ENCODE measurements around the gene DHCR7. TPM values are rescaled to one million over a fixed set of nuclear protein-coding genes. Genes with fewer than 3 reads are reported as not detected.

Gene DHCR7
- total RNA-seq, 2 experiments from 2014 or later, result 72.8 to 73.7 TPM

DNA sequence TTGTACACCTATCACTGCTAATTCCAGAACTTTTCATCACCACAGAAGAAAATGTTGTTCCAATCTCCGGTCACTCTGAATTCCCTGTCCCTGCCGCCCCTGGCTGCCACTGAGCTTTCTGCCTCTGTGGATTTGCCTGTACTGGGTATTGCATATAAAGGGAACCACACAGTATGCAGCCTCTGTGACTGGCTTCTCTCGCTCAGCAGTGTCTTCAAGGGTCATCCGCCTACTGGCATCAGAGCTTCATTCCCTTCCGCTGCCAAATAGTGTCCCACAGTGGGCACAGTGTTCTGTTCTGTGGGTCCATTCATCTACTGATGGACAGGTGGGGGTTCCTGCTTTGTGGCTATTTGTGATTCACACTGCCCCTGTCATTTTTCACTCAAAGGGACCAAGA, 5.3 kb downstream of the DHCR7 start:
- ChIA-PET CTCF (no interaction called here), POLR2A (no interaction called here)

GRCh38 chr11:71442123-71442522, 6.1 kb downstream of the DHCR7 start:
- CTCF ChIA-PET, result no interaction called here
- POLR2A ChIA-PET, result no interaction called here

DNA sequence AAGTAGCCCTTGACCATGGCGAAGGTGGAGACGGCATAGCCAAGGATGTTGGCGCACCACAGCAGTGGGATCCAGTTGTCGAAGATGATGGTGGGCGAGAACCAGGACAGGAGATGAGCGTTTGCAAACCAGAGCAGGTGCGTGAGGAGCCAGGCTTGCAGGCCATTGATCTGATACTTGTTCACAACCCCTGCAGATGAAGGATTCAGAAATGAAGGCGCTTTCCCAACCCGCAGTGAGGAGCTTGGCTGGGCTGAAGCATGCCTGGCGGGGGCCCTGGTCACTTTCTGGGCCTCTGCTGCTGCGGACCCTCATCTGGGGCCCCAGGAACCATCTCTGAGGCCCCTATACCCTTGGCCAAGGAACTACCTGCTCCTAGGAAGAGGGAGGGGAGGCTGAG, 6.9 kb downstream of the DHCR7 start:
- ChIA-PET POLR2A (no interaction called here), CTCF (no interaction called here)

GRCh38 chr11:71440021-71440755, 8.0 kb downstream of the DHCR7 start:
- ChIA-PET CTCF (no interaction called here), POLR2A (no interaction called here)

DNA sequence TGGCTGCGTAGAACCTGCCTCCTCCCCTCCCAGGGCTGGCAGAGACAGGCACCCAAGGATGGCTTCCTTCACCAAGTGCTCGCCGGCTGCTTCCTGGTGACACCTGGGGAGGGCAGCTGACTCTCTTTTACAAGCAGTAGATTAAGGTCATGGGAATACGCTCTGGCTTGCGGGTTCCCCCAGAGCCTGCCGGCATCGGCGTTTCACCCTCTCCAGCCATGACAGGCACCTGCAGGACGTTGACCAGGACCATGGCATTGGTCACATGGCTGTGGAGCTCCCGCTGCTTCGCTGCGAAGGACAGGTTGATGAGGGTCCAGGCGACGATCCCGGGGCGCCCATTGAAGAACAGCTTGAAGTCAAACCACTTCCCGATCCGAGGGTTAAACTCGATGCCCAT, 9.5 kb downstream of the DHCR7 start:
- POLR2A ChIA-PET, result no interaction called here
- CTCF ChIA-PET, result no interaction called here

DNA sequence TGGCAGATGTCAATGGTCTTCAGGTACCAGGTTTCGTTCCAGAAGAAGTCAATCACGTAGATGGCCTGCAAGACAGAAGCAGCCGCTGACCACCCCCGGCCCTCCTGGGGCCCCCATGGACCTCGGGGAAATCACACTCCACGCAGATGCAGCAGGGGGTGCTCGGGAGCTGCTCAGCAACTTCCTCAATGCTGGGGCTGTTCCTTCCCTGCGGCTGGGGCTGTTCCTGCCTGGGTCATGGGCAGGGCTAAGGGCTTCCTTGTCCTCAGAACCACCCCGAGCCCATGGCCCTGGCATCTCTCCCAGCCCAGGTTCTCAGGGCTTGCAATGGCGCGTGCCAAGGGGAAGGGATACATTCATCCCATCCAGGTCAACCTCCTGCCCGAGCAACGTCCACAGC, 10.3 kb downstream of the DHCR7 start:
- CTCF ChIA-PET, result no interaction called here
- POLR2A ChIA-PET, result no interaction called here

- CTCF ChIA-PET, result no interaction called here
- POLR2A ChIA-PET, result no interaction called here
Measured at GRCh38 chr11:71437399-71437798, 10.8 kb downstream of the DHCR7 start.

- POLR2A ChIA-PET, result no interaction called here
- CTCF ChIA-PET, result no interaction called here
Measured at GRCh38 chr11:71436861-71437260, 11.3 kb downstream of the DHCR7 start.

DNA sequence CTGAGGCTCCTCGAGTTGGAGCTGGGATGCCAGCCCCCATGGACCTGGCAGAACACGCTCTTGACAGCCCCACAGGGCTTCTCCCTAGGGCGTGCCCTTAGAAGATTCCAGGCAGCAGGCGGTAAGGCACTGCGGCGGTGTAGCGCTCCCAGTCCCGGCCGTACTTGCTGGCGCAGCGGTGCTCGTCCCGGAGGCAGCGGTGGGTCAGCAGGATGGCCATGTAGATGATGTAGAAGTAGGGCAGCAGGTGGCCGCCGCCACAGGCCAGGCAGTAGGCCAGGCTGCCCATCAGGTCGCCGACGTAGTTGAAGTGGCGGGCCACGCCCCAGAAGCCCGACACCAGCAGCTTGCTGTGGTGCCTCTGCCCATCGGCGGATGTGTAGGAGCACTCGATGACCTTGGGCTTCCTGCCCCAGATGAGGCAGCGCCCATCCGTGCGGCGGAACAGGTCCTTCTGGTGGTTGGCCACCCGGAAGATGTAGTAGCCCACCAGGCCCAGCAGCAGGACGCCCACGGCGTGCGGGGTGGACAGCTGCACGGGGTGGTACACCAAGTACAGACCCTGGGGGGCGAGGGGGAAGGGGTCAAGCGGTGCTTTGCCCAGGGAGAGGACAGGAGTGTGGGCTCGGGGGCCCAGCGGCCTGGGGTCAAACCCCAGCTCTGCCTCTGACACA, 12.8 kb downstream of the DHCR7 start:
- ChIA-PET POLR2A (no interaction called here), CTCF (no interaction called here)

DNA sequence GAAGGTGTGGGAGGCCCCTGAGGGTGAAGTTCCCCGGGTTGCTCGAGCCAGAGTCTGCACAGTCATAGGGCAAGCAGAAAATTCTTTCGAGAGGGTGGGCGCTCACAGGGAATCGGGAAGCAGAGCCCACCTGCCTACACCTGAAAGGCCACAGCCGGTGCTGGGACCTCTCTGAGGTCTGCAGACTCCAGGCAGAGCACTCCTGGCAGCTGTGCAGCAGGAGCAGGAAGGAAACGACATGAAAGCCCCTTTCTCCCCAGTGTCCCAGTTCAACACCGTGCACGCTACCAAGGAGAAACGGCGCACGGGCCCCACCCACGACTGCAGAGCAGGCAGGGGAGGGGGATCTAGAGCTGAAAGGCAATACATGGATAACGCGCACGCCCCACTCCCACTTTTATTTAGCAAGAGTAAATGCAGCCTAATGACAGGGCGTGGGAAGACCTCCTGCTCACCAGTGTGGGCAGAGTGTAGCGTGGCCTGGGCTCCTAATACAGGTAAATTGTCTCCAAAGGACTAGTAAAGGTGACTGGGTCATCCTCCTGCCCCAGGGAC, 13.5 kb downstream of the DHCR7 start:
- CTCF ChIA-PET, result no interaction called here
- POLR2A ChIA-PET, result no interaction called here

DNA sequence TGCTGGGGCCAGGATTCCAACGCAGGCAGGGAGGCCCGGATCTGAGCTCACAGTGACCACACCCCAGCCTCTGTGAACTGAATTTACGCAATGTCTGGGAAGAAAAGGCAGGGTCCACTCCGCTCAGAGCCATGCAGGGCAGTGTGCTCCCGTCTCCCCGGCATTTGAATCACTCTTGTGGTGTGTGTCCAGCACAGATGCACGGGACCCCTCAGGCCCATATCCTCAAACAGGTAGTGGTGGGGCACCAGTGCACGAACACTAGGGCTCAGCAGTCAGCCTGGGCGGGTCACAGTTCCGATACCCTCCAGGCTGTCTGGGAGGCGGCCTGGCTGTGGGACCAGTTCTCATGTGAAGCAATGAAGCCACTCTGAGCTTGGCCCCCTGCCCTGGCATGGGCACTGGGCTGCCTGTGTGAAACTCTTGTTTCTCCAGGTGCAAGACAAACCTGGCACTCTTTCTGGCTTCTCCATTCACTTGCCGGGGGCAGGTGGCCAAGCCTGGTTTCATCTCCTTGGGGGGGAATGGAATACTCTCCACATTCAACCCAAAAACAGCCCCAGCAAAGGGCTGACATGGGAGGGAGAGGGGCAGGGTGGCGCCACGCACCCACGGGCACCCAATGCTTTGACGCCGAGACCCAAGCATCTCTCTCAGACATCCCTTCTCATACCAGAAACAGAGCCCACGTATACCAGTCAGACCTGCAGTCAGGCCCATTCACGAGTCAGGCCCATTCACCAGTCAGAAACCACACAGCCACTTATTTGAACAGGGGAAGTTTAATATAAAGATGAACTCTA, 14.3 kb downstream of the DHCR7 start:
- POLR2A ChIA-PET, result interaction anchor here (1.0 kb wide), 1 partner anchor 19 kb away, joined by 3 read pairs; the partner anchor contains the start of gene NADSYN1
- CTCF ChIA-PET, result no interaction called here

DNA sequence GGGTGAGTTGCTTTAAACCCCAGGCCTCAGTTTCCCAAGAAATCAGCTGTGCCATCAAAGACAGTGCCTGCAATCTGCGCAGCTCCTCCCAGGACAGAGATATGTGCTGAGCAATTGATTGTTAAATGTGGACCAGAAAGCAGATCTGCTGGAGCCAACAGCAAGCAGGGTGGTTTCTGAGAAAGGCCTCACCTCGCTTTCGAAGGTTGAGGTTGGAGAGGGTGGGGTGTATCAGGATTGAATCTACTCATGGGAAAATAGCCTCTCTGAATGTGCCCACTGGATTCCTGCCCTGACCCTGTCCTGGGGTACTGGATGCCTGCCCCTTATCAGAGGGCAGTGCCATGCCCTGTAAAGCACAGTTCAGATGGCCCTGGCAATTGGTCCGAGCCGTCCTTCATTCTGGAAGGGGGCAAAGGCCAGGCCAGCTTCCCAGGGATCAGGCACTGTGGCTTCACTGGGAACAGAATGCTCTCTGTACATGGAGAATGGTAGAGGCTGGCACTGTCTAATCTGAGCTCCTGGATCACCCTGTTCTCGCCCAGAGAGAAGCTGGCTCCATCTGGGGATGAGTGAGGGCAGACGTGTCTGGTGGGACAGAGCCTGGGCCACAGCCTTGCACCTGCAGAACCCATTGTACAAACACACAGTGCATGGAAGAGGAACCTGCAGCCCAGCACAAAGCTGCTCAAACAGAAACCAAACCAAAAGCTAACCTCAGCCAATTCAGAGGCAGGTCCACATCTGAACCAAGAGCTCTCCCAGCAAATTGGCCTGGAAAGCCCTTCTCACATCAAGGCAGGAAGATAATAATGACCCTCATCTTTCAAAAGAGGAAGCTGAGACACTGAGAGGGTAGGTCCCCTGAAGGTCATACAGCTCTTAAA, 15.2 kb downstream of the DHCR7 start:
- ChIA-PET POLR2A (interaction anchor here (0.7 to 1.0 kb wide), 2 partner anchors 14 to 20 kb away, joined by 3 read pairs; partner anchors contain the start of gene NADSYN1), CTCF (no interaction called here)

DNA sequence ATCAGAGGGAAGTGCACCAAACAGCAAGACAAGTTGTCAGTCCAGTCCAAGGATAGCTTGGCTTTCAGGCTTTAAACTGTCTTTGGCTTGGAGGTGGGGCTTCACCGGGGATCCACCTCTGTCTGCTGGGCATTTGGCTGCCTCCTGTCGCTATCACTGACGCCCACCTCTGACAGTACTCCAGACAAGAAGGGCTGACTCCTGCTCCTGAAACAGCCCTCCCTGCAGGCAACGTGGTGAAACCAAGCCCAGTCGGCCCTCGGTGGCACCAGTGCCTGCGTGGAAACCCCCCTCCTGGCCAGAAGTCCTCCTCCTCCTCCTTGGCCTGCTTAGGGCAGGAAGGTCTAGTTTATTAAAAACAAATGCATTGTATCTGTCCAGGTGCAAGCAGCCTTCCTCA, 16.9 kb downstream of the DHCR7 start:
- ChIA-PET POLR2A (no interaction called here), CTCF (no interaction called here)

- CTCF ChIA-PET, result no interaction called here
- POLR2A ChIA-PET, result no interaction called here
Measured at GRCh38 chr11:71430166-71430565, 18.0 kb downstream of the DHCR7 start.

DNA sequence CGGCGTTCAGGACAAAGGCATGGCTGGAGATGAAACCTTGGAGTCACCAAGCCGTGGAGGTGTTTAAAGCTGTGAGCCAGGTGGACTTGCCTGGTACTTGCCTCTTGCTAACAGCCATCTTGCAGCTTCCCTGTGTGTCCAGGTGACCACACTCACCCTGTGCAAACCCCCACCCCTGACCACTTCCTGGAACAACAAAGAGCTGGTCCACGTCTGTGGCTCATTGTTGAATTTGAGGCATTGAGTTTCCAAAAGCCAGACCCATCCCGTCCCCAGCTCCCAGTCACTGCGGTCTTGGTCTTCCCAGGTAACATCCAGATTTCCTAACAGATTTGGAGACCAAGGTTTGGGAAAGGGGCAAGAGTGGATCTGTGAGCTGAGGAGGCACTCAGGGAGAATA, 18.5 kb downstream of the DHCR7 start:
- POLR2A ChIA-PET, result no interaction called here
- CTCF ChIA-PET, result no interaction called here

DNA sequence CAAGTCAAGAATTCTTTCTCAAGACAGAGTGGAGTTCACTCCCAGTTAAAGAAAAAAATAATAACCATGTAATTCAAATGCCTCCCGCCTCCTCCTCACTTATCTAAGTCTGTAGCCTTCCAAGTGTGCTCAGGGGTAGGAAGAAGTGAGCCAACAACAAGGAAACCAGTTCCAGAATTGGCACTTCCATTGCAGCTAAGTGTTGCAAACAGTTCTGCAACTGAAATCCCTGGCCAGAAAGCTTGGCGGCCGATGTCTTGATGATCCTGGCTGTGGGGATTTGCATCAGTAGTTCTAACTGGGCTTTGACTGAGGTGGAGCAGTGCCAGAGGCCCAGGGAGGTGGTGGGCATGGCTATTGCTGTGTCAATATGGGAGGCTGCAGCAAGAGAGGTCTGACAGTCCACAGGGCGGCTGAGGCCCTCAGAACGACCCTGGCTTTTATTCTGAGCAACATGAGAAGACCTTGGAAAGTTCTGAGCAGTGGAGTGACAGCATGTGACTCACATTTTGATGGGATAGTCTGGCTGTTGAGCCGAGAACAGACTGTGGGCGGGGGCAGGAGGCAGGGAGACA, 19.2 kb downstream of the DHCR7 start:
- ChIA-PET POLR2A (no interaction called here), CTCF (no interaction called here)

DNA sequence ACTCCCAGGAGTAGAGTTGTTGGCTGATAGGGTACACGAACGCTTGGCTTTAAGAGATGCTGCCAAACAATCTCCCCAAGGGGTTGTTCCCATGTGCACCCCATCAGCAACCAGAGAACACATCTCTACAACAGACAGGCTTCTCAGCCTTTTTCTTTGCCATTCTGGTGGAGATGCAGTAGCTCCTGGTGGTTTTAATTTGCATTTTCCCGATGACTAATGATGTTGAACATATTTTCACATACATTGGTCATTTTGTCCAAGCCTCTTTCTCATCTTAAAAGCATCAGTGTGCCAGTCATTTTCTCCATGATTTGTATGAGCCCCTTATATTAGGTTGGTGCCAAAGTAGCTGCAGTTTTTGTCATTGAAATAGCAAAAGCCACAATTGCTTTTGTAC, 21.8 kb downstream of the DHCR7 start:
- POLR2A ChIA-PET, result no interaction called here
- CTCF ChIA-PET, result no interaction called here

GRCh38 chr11:71425860-71426259, 22.3 kb downstream of the DHCR7 start:
- ChIA-PET CTCF (no interaction called here), POLR2A (interaction anchor here (0.6 kb wide), 1 partner anchor 10 kb away, joined by 3 read pairs; no protein-coding TSS in a partner anchor)

DNA sequence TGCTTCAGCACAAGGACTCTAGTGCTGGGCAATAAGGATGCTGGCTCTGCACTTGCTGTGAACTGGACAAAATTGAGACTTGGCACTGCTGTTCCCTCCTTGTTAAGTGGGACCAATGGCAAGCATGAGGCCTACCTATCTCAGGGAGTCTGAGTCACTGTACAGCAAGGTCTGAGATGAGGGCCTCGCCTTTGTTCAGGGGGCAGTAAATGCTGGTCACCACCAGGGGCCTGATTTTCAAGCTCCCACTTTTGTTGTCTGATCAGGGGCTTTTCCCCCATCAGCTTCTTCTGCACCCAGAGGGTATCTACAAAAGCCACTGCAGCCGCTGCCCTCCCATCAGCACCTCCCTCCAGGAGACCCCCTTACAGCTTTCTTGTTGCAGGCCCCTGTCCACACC, 22.8 kb downstream of the DHCR7 start:
- CTCF ChIA-PET, result no interaction called here
- POLR2A ChIA-PET, result interaction anchor here (0.6 kb wide), 1 partner anchor 9 kb away, joined by 3 read pairs; no protein-coding TSS in a partner anchor
